GM15510 (cell line): ENCODE data around the gene PID1.

Source experiments
- POLR2A ChIP-seq: IDR thresholded peaks from 3 replicates; pipeline ENCODE4 v1.6.1; 2011; ENCODE audit warnings: borderline replicate concordance; ENCODE audit not compliant: insufficient read length; ENCODE audit errors: extremely low read depth

The PID1 gene

GRCh38 chr2:229270551-229271410 is at the start of gene PID1:
Gene PID1, minus strand, starts transcription at chr2:229271287. Its CDS starts 244 bp downstream, at chr2:229271043.
- TF ChIP-seq POLR2A, result no peak

- no peak for TF ChIP-seq POLR2A
These were observed 48.5 kb upstream of the PID1 start for GRCh38 chr2:229319558-229319957.

- TF ChIP-seq POLR2A, result no peak
These were observed 43.0 kb upstream of the PID1 start for GRCh38 chr2:229314117-229314516.

GRCh38 chr2:229313591-229313990 is 42.5 kb upstream of the PID1 start:
- no peak for TF ChIP-seq POLR2A

- TF ChIP-seq POLR2A, result no peak
These were observed 30.1 kb upstream of the PID1 start for GRCh38 chr2:229301237-229301636.

- no peak for TF ChIP-seq POLR2A
These were observed 29.7 kb upstream of the PID1 start for GRCh38 chr2:229300790-229301189.

- no peak for TF ChIP-seq POLR2A
These were observed 29.3 kb upstream of the PID1 start for GRCh38 chr2:229300371-229300770.

GRCh38 chr2:229297247-229297646 is 26.2 kb upstream of the PID1 start:
- no peak for TF ChIP-seq POLR2A

GRCh38 chr2:229296536-229296935 is 25.4 kb upstream of the PID1 start:
- TF ChIP-seq POLR2A, result no peak

- TF ChIP-seq POLR2A, result no peak
These were observed 24.9 kb upstream of the PID1 start for GRCh38 chr2:229296016-229296415.

- no peak for TF ChIP-seq POLR2A
These were observed 16.7 kb upstream of the PID1 start for GRCh38 chr2:229287823-229288222.

- no peak for TF ChIP-seq POLR2A
These were observed 11.9 kb upstream of the PID1 start for GRCh38 chr2:229282758-229283546.

GRCh38 chr2:229279516-229279915 is 8.4 kb upstream of the PID1 start:
- no peak for TF ChIP-seq POLR2A

- TF ChIP-seq POLR2A, result no peak
These were observed 4.4 kb upstream of the PID1 start for GRCh38 chr2:229275506-229275905.

GRCh38 chr2:229273723-229274338 is 2.7 kb upstream of the PID1 start:
- TF ChIP-seq POLR2A, result no peak
